Hepatocyte (in vitro differentiated cells): ENCODE data around the gene C9orf152. TPM values are rescaled to one million over a fixed set of nuclear protein-coding genes. Genes with fewer than 3 reads are reported as not detected.

Experiments used
- DNase-seq: peaks from one replicate; pipeline ENCODE4 v3.0.0-alpha.2; 2016; ENCODE audit warnings: low spot score
- H2AFZ ChIP-seq: fragments of 200-600 bp; sonication (generic); 2 replicates; pipeline ENCODE4 v1.6.0; 2016; ENCODE audit warnings: antibody characterized with exemption, mild to moderate bottlenecking
- H3K27ac ChIP-seq: fragments of 200-600 bp; sonication (generic); 2 replicates; pipeline ENCODE4 v1.5.1; 2016; ENCODE audit warnings: mild to moderate bottlenecking
- H3K27me3 ChIP-seq: fragments of 200-600 bp; sonication (generic); 2 replicates; pipeline ENCODE4 v1.6.1; 2016
- H3K36me3 ChIP-seq: fragments of 200-600 bp; sonication (generic); replicated peaks from 2 replicates; pipeline ENCODE4 v1.5.1; 2016; ENCODE audit warnings: low read depth; ENCODE audit not compliant: insufficient read depth
- H3K4me1 ChIP-seq: fragments of 200-600 bp; sonication (generic); 2 replicates; pipeline ENCODE4 v1.5.1; 2016; ENCODE audit warnings: mild to moderate bottlenecking, moderate library complexity; ENCODE audit not compliant: insufficient read depth
- H3K4me2 ChIP-seq: fragments of 200-600 bp; sonication (generic); 2 replicates; pipeline ENCODE4 v1.6.0; 2016
- H3K4me3 ChIP-seq: fragments of 200-600 bp; sonication (generic); 2 replicates; pipeline ENCODE4 v1.5.1; 2016; ENCODE audit warnings: mild to moderate bottlenecking
- H3K79me2 ChIP-seq: fragments of 200-600 bp; sonication (generic); 2 replicates; pipeline ENCODE4 v1.6.0; 2017; ENCODE audit warnings: mild to moderate bottlenecking
- H3K9me2 ChIP-seq: fragments of 200-600 bp; sonication (generic); replicated peaks from 2 replicates; pipeline ENCODE4 v1.6.0; 2017; ENCODE audit warnings: mild to moderate bottlenecking; ENCODE audit not compliant: insufficient read depth
- H3K9me3 ChIP-seq: fragments of 200-600 bp; sonication (generic); 2 replicates; pipeline ENCODE4 v1.5.1; 2016; ENCODE audit warnings: low read depth, mild to moderate bottlenecking
- H4K20me1 ChIP-seq: fragments of 200-600 bp; sonication (generic); 2 replicates; pipeline ENCODE4 v1.6.0; 2016; ENCODE audit warnings: mild to moderate bottlenecking; ENCODE audit not compliant: insufficient read depth, poor library complexity, severe bottlenecking
- EZH2 ChIP-seq: fragments of 200-600 bp; sonication (generic); IDR thresholded peaks from 2 replicates; pipeline ENCODE4 v1.6.1; 2016; ENCODE audit warnings: antibody characterized with exemption, mild to moderate bottlenecking, borderline replicate concordance
- EZH2phosphoT487 ChIP-seq: fragments of 200-600 bp; sonication (generic); IDR thresholded peaks from one replicate; pipeline ENCODE4 v1.6.1; 2018; ENCODE audit warnings: antibody characterized with exemption, mild to moderate bottlenecking, low read depth, moderate library complexity; ENCODE audit not compliant: unreplicated experiment, severe bottlenecking
- WGBS: methylation state at CpG from one replicate; pipeline ENCODE4 v1.1.6; 2016; ENCODE audit warnings: low lambda C conversion rate; ENCODE audit errors: missing lambda C conversion rate; 5-methylcytosine and 5-hydroxymethylcytosine counted together
- polyA plus RNA-seq: library from polyadenylated mRNA; unstranded; fragments of >200 nt; fragmentation: Nextera tagmentation; extraction: Ambion mirVana; gene quantifications from 2 replicates; pipeline ENCODE4 v1.2.1, GENCODE V29; 2016
- total RNA-seq: library from RNA; depleted of rRNA; stranded (reverse); fragments of >200 nt; gene quantifications from 2 replicates; pipeline ENCODE4 v1.2.3, GENCODE V29; 2014
- TF ChIP-seq, protein P1 (sequence below): fragments of 200-600 bp; sonication (generic); IDR thresholded peaks from 2 replicates; pipeline ENCODE4 v1.5.1; 2016; ENCODE audit warnings: antibody characterized with exemption, mild to moderate bottlenecking; ENCODE audit not compliant: poor library complexity

C9orf152 gene
- total and polyA plus RNA-seq, 2 experiments from 2014 or later = 0.68 to 1.2 TPM

DNA sequence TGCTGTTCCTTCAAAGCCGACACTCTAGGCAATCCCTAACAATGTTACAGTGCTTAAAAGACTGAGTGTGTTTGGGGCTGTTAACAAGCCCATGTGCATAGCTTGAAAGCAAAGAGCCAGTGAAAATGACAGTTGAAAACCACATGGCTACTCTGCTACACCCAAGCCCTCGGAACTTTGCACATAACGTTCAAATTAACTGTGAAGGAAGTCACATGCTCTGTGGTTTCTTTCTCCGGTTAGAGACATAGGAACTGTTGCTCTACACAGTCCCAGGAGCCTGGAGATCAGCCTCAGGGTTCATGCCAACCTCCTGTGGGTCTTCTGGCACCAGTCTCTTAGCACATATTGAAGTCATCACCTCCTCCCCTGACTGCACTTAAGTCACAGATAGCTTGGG is 51.1 kb downstream of the C9orf152 start:
- no peaks in the 10 kb centered on the region for H3K9me2 ChIP-seq
- TF ChIP-seq EZH2phosphoT487 (no peak), EZH2 (no peak)
- TF ChIP-seq, protein P1, sequence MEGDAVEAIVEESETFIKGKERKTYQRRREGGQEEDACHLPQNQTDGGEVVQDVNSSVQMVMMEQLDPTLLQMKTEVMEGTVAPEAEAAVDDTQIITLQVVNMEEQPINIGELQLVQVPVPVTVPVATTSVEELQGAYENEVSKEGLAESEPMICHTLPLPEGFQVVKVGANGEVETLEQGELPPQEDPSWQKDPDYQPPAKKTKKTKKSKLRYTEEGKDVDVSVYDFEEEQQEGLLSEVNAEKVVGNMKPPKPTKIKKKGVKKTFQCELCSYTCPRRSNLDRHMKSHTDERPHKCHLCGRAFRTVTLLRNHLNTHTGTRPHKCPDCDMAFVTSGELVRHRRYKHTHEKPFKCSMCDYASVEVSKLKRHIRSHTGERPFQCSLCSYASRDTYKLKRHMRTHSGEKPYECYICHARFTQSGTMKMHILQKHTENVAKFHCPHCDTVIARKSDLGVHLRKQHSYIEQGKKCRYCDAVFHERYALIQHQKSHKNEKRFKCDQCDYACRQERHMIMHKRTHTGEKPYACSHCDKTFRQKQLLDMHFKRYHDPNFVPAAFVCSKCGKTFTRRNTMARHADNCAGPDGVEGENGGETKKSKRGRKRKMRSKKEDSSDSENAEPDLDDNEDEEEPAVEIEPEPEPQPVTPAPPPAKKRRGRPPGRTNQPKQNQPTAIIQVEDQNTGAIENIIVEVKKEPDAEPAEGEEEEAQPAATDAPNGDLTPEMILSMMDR = no peak
- H3K4me2 ChIP-seq = no peak overlapping the region
- H3K27ac ChIP-seq = no peak overlapping the region
- H3K36me3 ChIP-seq = no peaks in the 10 kb centered on the region
- H3K4me3 ChIP-seq = no peak overlapping the region
- no peaks in the 10 kb centered on the region for H3K27me3 ChIP-seq
- H2AFZ ChIP-seq = no peak overlapping the region
- H4K20me1 ChIP-seq = peaks cover 21% of the 10 kb centered on the region
- H3K4me1 ChIP-seq = peaks cover 4% of the 10 kb centered on the region
- WGBS = 61% methylated on average over 4 of the region's 4 CpGs
- H3K9me3 ChIP-seq = no peaks in the 10 kb centered on the region
- no peak for DNase-seq
- H3K79me2 ChIP-seq = peaks cover 50% of the 10 kb centered on the region

DNA sequence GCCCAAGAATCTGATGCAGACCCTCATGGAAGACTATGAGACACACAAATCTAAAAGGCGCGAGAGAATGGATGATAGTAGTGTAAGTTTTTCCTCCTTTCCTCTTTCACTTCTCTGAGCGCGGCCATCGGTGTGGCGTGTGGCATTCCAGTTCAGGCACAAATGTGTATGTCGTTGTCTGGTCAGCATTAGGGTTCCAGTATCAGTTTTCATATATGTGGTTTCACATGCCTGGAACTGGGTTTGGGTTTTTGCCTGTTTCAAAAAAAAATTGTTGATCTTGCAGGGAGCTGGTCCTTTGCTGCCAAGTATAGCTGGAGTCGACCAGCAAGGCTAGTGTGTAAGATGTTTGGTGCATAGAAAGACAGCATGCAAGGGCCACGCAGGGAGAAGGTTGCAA is 51.5 kb downstream of the C9orf152 start:
- Histone ChIP-seq H3K4me1 (peaks cover 4% of the 10 kb centered on the region), H3K9me2 (no peaks in the 10 kb centered on the region), H3K9me3 (no peaks in the 10 kb centered on the region), H3K4me2 (no peak overlapping the region), H3K27ac (no peak overlapping the region), H2AFZ (no peak overlapping the region), H3K36me3 (no peaks in the 10 kb centered on the region), H3K4me3 (no peak overlapping the region), H3K27me3 (no peaks in the 10 kb centered on the region), H3K79me2 (peaks cover 48% of the 10 kb centered on the region), H4K20me1 (peaks cover 18% of the 10 kb centered on the region)
- TF ChIP-seq, protein P1 = no peak
- TF ChIP-seq EZH2phosphoT487 (no peak), EZH2 (no peak)
- WGBS = 91% methylated on average over 9 of the region's 9 CpGs
- no peak for DNase-seq

DNA sequence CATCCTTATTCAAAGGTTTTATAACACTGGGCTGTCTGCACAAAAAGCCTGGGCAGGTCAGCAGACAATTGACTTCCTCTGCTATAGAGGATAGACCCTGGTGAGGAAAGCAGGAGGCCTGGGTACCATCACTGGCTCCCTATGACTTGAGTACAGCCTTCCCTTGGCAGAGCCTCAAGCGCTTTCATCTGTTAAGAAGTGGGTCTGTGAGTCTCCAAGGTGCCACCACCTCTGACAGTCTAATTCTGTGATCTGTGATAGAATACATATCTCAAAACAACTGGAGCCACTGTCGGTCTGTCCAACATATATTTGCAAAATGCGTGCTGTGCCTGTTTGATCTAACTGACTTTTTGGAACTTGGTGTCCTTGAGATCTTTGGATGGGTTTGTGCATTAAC is 52.2 kb downstream of the C9orf152 start:
- no peak for TF ChIP-seq EZH2
- TF ChIP-seq EZH2phosphoT487 = no peak
- TF ChIP-seq, protein P1 = no peak
- H3K27me3 ChIP-seq = no peaks in the 10 kb centered on the region
- WGBS = 89% methylated on average over 3 of the region's 3 CpGs
- H4K20me1 ChIP-seq = peaks cover 18% of the 10 kb centered on the region
- DNase-seq = no peak
- no peak overlapping the region for H3K4me3 ChIP-seq
- H3K9me3 ChIP-seq = no peaks in the 10 kb centered on the region
- H3K79me2 ChIP-seq = peaks cover 52% of the 10 kb centered on the region
- H3K4me1 ChIP-seq = peaks cover 4% of the 10 kb centered on the region
- H3K4me2 ChIP-seq = no peak overlapping the region
- H2AFZ ChIP-seq = no peak overlapping the region
- H3K27ac ChIP-seq = no peak overlapping the region
- no peaks in the 10 kb centered on the region for H3K36me3 ChIP-seq
- H3K9me2 ChIP-seq = no peaks in the 10 kb centered on the region

DNA sequence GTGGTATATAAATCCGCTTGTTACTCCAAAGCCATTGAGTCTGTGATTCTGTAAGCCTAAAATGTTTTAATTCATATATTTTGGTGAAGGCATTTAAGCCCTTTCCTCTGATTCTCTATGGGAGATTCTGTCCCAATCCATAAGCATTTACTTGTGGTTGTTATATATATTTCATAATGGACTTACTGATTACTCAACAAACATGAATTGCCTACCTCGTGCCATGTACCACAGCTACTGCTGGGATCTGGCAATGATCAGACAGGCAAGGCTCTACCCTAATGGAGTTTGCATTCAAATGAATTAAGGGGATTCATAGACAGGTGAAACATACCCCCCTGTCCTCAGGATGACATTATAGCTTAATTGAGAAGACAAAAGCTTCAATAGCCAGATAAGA is 54.5 kb downstream of the C9orf152 start:
- H4K20me1 ChIP-seq = peaks cover 14% of the 10 kb centered on the region
- peaks cover 4% of the 10 kb centered on the region for H3K4me1 ChIP-seq
- no peak overlapping the region for H3K4me3 ChIP-seq
- no peak overlapping the region for H3K27ac ChIP-seq
- no peak for TF ChIP-seq EZH2phosphoT487
- peaks cover 62% of the 10 kb centered on the region for H3K79me2 ChIP-seq
- no peaks in the 10 kb centered on the region for H3K9me2 ChIP-seq
- no peaks in the 10 kb centered on the region for H3K9me3 ChIP-seq
- no peak for DNase-seq
- no peaks in the 10 kb centered on the region for H3K36me3 ChIP-seq
- no peaks in the 10 kb centered on the region for H3K27me3 ChIP-seq
- H3K4me2 ChIP-seq = no peak overlapping the region
- 71% methylated on average over 2 of the region's 2 CpGs for WGBS
- H2AFZ ChIP-seq = no peak overlapping the region
